Activated CD8-positive, alpha-beta memory T cell treated with anti-CD3 and anti-CD28 coated beads, Interleukin-2, amount 50 U/mL, for 24 hours (primary cell): ENCODE results near the gene KIAA1671.
A peak's percentile ranks its signal among the peaks of the same experiment; 100 is the strongest.
"Not testable (repeated sequence)": the region's sequence is repeated elsewhere in the genome, so short reads cannot be mapped to it uniquely, and the experiment has no call there.

Experiments used
- DNase-seq: peaks from one replicate; pipeline ENCODE4 v3.0.0-alpha.2; 2020; ENCODE audit errors: extremely low read depth

KIAA1671 gene

DNA sequence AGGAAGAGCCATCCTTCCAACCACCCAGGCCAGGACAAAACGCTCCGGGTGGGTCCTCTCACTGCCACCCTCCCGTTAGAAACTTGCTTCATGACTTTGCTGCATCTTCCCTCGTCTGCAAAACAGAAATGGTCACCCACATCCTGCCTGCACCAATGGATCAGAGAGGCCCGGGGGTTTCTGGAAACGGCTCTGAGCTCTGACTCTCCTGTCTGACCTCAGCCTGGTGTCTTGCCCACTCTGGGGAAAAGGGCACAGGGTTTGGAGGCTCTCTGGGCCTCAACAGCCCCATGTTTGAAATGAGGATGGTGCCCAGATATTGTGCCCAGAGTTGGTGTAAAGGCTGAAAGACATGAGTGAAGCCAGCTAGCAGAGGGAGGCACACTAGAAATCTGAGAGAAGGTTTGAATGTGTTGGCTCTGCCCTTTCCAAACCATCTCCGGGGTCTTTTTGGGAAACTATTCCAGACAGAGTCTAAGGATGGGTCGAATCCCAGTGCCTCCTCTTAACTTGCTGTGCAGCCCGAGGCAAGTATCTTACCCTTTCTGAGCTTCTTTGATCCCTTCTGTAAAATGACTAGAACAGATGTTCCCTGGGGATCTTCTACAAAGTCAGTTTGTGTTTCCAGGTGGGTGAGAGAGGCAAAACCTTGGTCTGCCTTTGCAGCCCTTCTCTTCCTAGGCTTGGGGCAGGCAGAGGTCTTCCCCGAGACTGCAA, 249.2 kb downstream of the KIAA1671 start:
- DNase-seq = no peak

DNA sequence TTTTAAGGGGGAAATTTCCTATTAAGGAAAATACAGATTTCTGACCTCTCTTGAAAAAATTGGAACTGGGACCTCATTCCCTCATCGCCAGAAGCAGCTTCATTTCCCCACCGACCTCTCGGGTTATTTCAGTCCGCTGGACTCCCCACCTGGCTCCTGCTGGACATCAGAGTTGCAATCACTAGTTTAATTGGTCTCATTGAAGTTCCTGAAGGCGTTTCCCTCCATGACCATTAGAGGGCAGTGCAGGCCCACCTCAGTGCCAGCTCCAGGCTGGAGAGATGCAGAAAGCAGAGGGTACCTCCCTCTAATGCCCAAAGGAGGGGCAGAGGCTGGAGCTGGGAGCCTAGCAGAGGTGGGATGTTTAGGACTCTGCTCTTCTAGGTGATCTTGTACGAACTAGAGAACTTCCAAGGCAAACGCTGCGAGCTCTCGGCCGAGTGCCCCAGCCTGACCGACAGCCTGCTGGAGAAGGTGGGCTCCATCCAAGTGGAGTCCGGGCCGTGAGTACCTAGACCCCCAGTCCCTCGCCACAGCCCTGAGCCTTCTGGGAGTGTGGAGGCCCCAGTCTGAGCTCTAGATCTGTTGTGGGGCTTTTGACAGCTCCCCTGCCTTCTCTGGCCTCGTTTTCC, 249.9 kb downstream of the KIAA1671 start:
- peak; percentile 5 for DNase-seq

DNA sequence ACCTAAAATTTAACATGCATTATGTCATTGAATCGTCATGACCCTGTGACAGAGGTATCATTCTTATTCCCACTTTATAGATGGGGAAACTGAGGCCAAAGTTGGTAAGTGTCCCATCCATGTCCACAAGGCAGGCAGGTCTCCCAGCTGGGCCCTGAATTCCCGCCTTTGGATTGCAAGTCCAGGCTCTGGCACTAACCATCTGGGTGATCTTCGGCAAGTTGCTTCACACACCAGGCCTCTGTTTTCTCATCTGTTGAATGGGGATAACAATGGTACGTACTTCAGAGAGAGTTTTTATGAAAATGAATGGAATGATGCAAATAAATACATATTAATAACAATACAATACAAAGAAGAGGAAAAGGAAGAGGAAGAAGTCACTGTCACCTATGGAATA, 250.6 kb downstream of the KIAA1671 start:
- DNase-seq = no peak

DNA sequence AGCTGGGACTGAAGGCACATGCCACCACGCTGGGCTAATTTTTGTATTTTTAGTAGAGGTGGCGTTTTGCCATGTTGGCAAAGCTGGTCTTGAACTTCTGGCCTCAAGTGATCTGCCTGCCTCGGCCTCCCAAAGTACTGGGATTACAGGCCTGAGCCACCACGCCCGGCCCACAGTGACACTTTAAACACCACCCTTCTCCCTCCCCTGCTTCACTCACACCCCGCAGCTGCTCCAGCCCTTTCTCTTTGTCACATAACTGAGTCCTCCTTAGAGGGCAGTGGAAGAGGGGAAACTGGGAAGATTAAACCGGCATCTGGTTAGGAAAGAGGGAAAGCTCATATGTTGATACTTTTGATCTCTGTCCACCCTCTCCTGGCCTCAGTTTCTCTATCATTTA, 252.0 kb downstream of the KIAA1671 start:
- not testable (repeated sequence) for DNase-seq

DNA sequence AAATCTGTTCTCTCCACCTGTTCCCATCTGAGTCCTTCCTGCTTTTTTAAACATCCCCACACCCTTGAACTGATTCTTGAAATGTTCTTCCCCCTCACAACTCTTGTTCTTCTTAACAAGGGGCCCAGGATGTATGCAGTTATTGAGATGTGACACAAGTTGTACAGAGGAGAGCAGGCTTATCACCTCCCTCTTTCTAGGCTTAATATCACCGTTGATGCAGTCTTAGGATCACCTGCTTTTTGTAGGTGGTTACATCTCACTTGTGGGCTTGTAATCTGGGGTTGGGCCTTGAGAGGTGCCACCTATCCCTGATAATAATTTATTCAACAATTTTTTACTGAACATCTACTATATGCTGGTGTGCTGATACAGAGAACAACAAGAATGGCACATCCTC, 253.3 kb downstream of the KIAA1671 start:
- DNase-seq = no peak

DNA sequence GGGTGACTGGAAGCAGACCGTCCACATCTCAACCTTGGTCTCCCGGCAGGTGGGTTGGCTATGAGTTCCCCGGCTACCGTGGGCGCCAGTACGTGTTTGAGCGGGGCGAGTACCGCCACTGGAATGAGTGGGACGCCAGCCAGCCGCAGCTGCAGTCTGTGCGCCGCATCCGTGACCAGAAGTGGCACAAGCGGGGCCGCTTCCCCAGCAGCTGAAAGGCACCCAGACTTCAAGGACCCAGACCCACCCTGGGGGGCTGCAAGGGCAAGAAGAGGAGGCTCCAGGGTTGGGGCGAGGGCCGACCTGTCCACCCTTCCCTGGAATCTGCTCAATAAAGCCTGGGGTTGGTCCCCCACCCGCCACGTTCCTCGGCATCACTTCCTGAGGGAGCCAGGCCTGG, 254.5 kb downstream of the KIAA1671 start:
- no peak for DNase-seq

DNA sequence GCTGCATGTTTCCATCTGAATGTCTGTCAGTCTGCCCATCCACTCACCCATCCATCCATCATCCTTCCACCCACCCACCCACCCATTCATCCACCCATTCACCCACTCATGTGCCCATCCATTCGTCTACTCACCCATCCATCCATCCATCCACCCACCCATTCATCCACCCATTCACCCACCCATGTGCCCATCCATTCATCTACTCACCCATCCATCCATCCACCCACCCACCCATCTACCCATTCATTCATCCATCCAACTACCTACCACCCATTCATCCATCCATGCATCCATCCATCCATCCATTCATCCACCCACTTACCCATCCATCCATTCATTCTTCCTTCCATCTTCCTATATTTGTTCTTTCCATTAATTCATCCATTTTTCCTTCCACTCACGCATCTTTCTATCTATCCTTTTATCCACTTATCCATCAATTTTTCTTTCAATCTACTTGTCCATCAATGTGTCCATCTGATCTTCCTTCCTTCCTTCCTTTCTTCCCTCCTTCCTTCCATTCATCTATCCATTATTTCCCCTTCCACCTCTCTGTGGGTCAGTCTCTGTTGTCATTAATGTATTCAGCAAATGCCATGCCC, 255.1 kb downstream of the KIAA1671 start:
- DNase-seq = no peak

DNA sequence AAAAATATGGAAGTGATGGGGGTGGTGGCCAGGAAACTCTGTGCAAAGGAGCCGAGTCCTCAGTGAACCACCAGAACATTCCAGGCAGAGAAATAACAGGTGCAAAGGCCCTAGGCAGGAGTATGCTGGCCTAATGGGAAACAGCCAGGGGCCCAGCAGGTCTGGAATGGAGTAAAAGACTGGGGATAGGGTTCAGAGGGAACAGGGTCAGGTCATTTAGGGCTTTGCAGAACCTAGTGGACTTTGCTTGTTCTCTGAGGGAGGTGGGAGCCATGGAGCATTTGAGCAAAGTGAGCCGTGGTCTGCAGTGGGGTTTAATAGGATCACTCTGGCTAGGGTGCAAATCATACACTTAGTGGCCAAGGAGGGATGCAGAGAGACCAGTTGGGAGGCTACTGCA, 255.8 kb downstream of the KIAA1671 start:
- no peak for DNase-seq

DNA sequence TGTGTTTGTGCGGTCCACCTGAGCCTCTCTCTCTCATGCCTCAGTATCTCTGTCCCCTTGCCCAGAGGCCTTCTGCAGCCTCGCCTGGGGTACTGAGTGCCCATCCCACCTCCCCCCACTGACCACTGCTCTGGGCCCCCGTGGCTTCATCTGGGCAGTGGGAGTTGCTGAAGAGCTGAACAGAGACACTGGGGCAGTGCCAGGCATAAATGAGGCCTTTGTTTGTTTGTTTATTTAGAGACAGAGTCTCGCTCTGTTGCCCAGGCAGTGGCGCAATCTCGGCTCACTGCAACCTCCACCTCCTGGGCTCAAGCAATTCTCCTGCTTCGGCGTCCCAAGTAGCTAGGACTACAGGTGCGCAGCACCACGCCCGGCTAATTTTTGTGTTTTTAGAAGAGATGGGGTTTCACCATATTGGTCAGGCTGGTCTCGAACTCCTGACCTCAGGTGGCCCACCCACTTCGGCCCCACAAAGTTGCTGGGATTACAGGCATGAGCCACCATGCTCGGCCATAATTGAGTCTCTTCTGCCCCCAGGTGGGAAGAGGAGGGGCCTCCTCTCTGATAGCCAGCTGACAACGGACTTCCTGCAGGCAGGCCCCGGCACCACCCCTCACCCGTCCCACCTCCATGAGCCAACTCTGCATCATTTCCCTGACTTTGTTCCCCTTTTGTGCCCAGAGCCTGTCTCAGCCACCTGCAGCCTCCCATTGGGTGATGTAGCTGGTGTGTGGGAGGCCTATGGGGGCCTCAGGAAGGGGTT, 256.4 kb downstream of the KIAA1671 start:
- no peak for DNase-seq

DNA sequence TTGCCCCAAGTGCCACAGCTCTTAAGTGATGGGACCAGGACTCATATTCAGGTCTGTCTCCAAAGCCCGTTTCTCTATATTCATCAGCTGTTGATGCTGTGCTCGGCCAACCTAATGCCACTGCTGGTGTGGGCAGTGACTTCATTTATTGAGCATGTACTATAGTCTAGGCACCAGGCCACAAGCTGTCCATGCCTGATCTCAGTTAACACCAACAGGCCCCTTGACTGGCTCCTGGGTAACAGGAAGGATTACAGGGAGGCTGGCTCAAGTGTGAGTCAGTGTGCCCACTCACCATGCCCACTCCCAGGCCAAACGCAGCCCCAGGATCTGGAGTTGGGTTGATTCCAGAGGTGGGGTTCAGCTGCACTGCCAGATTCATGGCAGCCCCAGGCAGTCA, 258.3 kb downstream of the KIAA1671 start:
- no peak for DNase-seq

DNA sequence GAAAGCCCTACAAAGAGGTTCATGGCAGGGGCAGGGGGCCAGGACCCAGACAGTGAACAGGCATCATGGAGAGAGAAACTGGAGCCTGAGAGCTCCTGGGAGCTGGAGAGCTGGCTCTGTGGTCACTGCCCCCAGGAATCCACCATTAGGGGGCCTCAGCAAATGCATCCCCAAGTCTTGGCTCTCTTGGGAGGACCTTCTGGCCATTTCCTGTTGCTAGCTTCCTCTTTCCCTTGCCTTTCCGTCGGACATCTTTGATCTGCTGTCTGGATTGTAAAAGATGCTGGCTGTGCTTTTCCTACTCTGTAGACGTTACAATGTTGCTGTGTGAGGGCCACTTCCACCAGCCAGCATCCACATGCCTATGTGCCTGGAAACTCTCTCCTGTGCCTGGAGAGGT, 259.8 kb downstream of the KIAA1671 start:
- no peak for DNase-seq

DNA sequence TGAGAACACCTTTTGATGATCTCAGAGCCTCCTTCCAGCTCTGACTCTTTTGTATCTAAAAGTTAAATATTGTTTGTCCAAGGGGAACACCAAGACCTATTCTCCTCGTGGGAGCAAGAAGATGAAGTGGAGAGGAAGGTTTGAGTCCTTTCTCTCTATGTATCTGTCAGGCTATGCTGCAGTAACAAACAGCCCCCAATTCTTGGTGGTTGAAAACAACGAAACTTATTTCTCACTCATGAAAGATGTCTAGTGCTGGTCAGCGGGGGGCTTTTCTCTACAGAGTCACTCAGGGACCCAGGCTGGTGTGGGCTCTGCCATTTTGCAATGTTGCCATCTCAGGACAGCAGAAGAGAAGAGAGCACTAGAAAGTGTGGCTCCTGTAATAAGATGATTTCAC, 260.7 kb downstream of the KIAA1671 start:
- DNase-seq = no peak

DNA sequence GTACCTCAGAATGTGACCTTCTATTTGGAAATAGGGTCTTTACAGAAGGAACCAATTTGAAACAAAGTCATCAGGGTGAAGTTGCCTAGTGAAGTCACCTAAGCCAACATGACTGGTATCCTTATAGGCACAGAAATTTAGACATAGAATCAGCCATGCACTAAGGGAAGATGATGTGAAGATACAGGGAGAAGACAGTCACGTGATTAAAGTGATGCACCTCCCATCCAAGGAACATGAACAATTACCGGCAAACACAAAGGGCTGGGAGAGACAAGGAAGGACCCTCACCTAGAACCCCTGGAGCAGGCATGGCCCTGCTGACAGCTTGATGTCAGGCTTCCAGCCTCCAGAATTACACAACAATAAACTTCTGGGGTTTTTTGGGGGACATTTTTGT, 263.7 kb downstream of the KIAA1671 start:
- no peak for DNase-seq

DNA sequence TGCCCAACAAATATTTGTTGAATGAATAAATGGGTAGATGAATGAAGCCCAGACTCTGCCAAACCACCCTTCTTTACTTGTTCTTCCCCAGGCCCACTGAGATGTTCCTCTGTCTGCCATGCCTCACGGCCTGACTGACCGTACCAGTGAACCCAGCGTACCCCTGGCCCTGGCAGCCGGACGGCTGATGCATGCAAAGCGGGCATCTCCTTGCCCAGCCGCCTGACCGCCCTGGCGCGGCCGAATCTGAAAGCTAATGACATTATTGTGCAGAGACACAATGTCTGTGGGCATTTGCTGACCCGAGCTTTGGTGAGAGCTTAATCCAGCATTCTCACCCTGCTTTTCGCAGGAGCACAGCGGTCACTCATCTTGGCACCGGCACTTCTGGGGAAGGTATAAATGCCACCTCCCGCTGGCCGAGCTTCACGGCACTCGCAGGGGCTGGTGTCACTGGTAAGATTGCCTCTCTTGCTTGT, 266.7 kb downstream of the KIAA1671 start, which contains the start of gene CRYBB2:
Gene CRYBB2 (plus strand): TSS at position 429 of the 479 bp plus-strand sequence. CDS start 1,791 bp downstream, outside the sequence.
- DNase-seq = no peak

DNA sequence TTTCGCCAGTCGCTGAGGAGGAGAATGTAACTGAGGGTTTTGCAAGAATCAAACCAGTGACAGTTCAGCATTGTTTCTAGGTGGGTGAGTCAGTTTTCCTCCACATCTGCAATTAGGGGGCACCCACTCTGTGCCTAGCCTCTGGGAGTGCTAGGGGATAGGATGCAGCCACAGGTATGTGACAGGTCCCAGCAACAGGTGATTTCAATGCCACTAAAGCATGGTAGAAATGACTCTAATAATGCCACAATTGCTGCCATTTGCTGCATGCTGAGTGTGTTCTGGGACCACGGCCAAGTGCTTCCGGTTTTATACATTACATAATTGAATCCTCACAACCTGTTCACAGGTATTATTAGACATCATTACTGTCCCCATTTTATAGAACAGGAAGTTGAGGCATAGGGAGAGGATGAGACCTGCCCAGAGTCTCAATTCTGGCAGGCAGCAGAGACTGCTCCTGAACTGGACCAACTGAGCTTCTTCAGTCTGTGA, 267.5 kb downstream of the KIAA1671 start:
- no peak for DNase-seq

DNA sequence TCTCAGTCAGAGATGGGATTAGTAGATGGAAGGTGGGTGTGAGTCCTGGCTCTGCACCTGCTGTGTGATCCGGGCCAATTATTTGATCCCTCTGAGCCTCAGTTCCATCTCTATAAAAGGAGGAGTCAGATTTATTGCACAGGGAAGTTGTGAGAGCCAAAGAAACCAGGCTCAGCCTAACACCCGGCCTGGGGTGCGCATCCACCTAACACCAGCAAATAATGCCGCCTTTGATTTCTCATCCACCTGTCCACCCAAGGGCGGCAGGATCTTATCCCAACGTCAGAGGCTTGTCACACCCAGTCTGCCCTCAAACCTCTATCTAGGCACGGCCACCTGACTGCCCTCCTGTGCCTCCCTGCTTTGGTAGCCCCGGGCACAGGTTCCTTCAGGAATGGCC, 269.3 kb downstream of the KIAA1671 start:
- no peak for DNase-seq

DNA sequence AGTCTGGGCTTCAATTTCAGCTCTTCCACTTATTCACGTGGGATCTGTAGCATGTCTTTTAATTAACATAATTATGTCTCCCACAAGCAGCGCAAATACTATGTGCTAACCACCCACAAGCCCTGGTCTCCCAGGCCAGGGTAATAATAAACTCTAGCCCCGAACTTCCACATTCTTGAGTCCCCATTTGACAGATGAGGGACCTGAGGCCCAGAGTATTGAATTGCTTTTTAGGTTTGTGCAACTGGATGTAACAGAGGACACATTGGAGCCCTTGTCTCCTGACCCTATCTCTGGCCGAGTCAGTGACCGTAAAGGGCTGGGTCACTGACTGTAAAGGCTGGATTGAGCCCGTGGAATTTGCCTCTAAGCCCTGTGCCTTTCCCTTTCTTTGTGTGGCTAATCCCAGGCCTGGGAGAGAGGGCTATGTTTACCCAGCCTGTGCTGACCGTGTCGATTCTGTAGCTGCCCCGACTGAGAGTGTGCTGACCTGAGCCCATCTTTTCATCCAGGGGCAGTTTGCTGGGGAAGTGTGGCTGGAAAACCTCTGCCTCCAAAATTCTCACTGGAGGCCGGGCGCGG, 270.8 kb downstream of the KIAA1671 start:
- no peak for DNase-seq

DNA sequence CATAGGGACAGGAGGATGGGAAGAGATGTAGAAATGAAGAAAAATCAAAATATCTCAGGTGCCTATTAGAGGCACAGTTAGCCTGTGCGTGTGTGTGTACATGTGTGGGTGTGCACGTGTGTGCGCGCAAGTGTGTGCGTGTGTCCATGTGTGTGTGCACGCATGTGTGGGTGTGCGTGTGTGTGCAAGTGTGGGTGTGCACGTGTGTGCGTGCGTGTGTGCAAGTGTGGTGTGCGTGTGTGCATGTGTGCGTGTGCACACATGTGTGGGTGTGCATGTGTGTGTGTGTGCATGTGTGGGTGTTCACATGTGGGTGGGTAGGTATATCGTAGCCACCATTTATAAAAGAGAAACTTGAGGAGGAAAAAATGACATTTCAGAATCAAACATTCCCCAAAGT, 276.3 kb downstream of the KIAA1671 start:
- no peak for DNase-seq

DNA sequence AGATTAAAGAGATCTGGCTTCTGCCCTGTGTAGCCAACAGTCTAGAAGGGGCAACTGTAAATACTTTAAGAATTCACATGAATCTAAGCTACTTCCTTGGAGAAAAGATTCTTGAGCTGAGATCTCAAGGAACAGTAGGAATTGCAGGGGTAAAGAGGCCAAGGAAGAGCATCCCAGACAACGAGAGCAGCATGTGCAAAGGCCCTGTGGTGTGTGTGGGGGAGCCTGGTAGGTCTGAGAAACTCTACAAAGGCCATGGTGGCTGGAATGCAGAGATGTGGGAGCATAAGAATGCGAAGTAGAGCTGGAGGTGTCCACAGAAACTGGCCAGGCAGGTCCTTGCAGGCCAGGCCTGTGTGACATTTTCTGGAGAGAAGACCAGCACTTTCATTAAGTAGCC, 278.2 kb downstream of the KIAA1671 start:
- DNase-seq = not testable (repeated sequence)

DNA sequence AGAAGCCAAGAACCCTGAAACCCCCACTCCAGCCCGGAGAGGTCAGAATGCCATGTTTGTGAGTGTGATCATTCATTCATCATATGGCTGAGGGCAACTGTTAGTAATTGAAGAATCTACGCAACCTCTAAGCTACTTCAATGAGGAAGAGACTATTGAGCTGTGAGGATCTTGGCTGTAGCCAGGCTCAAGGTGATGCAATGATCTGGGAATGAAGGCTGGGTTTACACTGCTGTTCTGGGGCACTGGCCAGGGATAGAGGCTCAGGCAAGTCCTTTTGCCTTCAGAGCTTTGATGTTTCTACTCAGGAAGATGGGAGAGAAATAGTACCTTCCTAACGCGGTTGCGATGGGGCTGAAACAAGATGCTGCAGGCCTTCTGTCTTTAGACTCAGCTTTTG, 279.8 kb downstream of the KIAA1671 start:
- DNase-seq = no peak

DNA sequence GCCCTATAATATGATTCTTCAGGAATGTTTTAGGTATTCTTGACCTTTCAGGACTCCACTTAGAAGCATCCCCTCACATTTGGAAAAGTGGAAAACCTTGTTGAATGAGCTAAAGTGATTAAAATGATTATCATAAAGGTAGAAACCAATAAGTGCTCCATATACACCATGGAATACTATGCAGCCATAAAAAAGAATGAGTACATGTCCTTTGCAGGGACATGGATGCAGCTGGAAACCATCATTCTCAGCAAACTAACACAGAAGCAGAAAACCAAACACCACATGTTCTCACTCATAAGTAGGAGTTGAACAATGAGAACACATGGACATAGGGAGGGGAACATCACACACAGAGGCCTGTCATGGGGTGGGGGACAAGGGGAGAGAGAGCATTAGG, 281.2 kb downstream of the KIAA1671 start:
- not testable (repeated sequence) for DNase-seq
